GM23248 (cell line): ENCODE data around the gene RAMAC. TPM values are rescaled to one million over a fixed set of nuclear protein-coding genes. Genes with fewer than 3 reads are reported as not detected.

Source experiments
- DNase-seq: peaks from one replicate; pipeline ENCODE4 v3.0.0-alpha.2; 2015
- H2AFZ ChIP-seq: fragments of 200-600 bp; sonication (generic); 2 replicates; pipeline ENCODE4 v1.6.1; 2016; ENCODE audit warnings: antibody characterized with exemption
- H3F3A ChIP-seq: fragments of 200-600 bp; sonication (generic); 2 replicates; pipeline ENCODE4 v1.6.1; 2016; ENCODE audit warnings: mild to moderate bottlenecking, antibody characterized with exemption, mixed run types; ENCODE audit not compliant: insufficient read depth
- H3K27ac ChIP-seq: fragments of 200-600 bp; sonication (generic); 2 replicates; pipeline ENCODE4 v1.5.1; 2016; ENCODE audit warnings: mild to moderate bottlenecking
- H3K27me3 ChIP-seq: fragments of 200-600 bp; sonication (generic); replicated peaks from 2 replicates; pipeline ENCODE4 v1.6.1; 2016; ENCODE audit warnings: mild to moderate bottlenecking; ENCODE audit not compliant: insufficient read depth
- H3K36me3 ChIP-seq: fragments of 200-600 bp; sonication (generic); 2 replicates; pipeline ENCODE4 v1.6.1; 2016; ENCODE audit warnings: low read depth, mild to moderate bottlenecking
- H3K4me1 ChIP-seq: fragments of 200-600 bp; sonication (generic); 2 replicates; pipeline ENCODE4 v1.6.1; 2016; ENCODE audit warnings: mild to moderate bottlenecking; ENCODE audit not compliant: insufficient read depth
- H3K4me2 ChIP-seq: fragments of 200-600 bp; sonication (generic); one replicate; pipeline ENCODE4 v1.6.1; 2016; ENCODE audit warnings: mild to moderate bottlenecking; ENCODE audit not compliant: unreplicated experiment
- H3K4me3 ChIP-seq: fragments of 200-600 bp; sonication (generic); 2 replicates; pipeline ENCODE4 v1.5.1; 2016; ENCODE audit warnings: mild to moderate bottlenecking
- H3K79me2 ChIP-seq: fragments of 200-600 bp; sonication (generic); 2 replicates; pipeline ENCODE4 v1.6.1; 2016; ENCODE audit warnings: mild to moderate bottlenecking; ENCODE audit not compliant: insufficient read depth
- H3K9ac ChIP-seq: fragments of 200-600 bp; sonication (generic); 2 replicates; pipeline ENCODE4 v1.6.1; 2016; ENCODE audit warnings: mild to moderate bottlenecking
- H3K9me2 ChIP-seq: fragments of 200-600 bp; sonication (generic); 2 replicates; pipeline ENCODE4 v1.6.1; 2016; ENCODE audit warnings: mixed run types, mild to moderate bottlenecking, moderate library complexity; ENCODE audit not compliant: insufficient read depth
- H3K9me3 ChIP-seq: fragments of 200-600 bp; sonication (generic); one replicate; pipeline ENCODE4 v1.6.1; 2017; ENCODE audit warnings: low read depth
- H4K20me1 ChIP-seq: fragments of 200-600 bp; sonication (generic); 2 replicates; pipeline ENCODE4 v1.6.0; 2016; ENCODE audit not compliant: insufficient read depth
- EZH2 ChIP-seq: fragments of 200-600 bp; sonication (generic); IDR thresholded peaks from 2 replicates; pipeline ENCODE4 v1.6.1; 2018; ENCODE audit warnings: antibody characterized with exemption, mild to moderate bottlenecking; ENCODE audit not compliant: insufficient read depth, poor library complexity, severe bottlenecking
- EZH2phosphoT487 ChIP-seq: fragments of 200-600 bp; sonication (generic); IDR thresholded peaks from 2 replicates; pipeline ENCODE4 v1.6.1; 2018; ENCODE audit warnings: antibody characterized with exemption, moderate library complexity, mild to moderate bottlenecking, low read depth; ENCODE audit not compliant: insufficient read depth
- WGBS, 2 experiments: methylation state at CpG; one replicate each; pipeline ENCODE4 v1.1.6; 2015 to 2017; ENCODE audit warnings: low lambda C conversion rate in 2 of 2, low coverage in 1 of 2; ENCODE audit errors: missing lambda C conversion rate in 2 of 2; 5-methylcytosine and 5-hydroxymethylcytosine counted together
- in situ Hi-C: fragments of 300-500 bp; cut with MboI; formaldehyde crosslinking; loops from 2 replicates; pipeline ENCODE4 v1.15.0; 2020
- polyA plus RNA-seq: library from polyadenylated mRNA; unstranded; fragments of >200 nt; fragmentation: Nextera tagmentation; extraction: Ambion mirVana; gene quantifications from 2 replicates; pipeline ENCODE4 v1.2.1, GENCODE V29; 2016
- total RNA-seq: library from RNA; depleted of rRNA; stranded (reverse); fragments of >200 nt; shearing (Covaris generic); gene quantifications from 2 replicates; pipeline ENCODE4 v1.2.3, GENCODE V29; 2014

RAMAC gene
- total and polyA plus RNA-seq, 2 experiments from 2014 or later: 23.9 to 40.2 TPM

DNA sequence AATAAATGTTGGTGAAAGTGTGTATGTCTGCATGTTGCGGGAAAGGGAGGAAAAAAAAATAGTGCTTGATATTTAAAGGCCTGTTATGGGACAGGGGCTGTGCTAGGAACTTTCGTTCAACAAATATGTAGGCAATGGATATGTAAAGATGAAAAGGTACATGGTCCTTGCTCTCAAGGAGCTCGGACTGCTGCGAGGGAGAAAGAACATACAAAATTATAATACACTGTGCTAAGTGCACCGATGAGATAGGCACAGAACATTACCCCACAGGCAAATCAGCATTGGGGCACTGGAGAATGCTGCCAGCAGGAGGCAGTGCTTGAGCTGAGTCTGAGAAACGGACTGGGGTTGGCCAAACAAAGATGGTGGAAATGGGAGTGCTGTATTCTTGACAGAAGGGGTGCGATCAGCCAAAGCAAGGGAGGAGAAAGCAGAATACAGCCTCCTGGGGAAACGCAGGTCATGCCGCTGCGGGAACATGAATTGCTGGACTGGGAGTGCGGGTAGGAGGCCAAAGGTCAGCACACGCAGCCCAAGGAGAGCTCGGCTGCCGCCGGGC, 24.8 kb downstream of the RAMAC start:
- peaks cover 21% of the 10 kb centered on the region for H3K4me1 ChIP-seq
- peaks cover 14% of the 10 kb centered on the region; the same call in 1 of the 2 replicates for H3K36me3 ChIP-seq
- in situ Hi-C loops: loop anchor here (25.0 kb wide), 1 partner anchor 473 kb away; the partner anchor contains the start of gene RPS17
- peak; percentile 89 for DNase-seq
- H4K20me1 ChIP-seq: no peaks in the 10 kb centered on the region
- H3K4me3 ChIP-seq: peak overlapping the region; percentile 86
- peak overlapping the region; percentile 92 for H2AFZ ChIP-seq
- 14 to 16% methylated on average over 15 of the region's 15 CpGs for WGBS, 2 experiments
- H3K9me2 ChIP-seq: no peaks in the 10 kb centered on the region
- peaks cover 22% of the 10 kb centered on the region for H3K79me2 ChIP-seq
- peak overlapping the region; percentile 91 for H3K4me2 ChIP-seq
- no peaks in the 10 kb centered on the region for H3K27me3 ChIP-seq
- peaks cover 13% of the 10 kb centered on the region for H3F3A ChIP-seq
- peak overlapping the region; percentile 84 for H3K9ac ChIP-seq
- no peak for TF ChIP-seq EZH2
- TF ChIP-seq EZH2phosphoT487: no peak
- H3K9me3 ChIP-seq: no peaks in the 10 kb centered on the region
- H3K27ac ChIP-seq: peak overlapping the region; percentile 55

DNA sequence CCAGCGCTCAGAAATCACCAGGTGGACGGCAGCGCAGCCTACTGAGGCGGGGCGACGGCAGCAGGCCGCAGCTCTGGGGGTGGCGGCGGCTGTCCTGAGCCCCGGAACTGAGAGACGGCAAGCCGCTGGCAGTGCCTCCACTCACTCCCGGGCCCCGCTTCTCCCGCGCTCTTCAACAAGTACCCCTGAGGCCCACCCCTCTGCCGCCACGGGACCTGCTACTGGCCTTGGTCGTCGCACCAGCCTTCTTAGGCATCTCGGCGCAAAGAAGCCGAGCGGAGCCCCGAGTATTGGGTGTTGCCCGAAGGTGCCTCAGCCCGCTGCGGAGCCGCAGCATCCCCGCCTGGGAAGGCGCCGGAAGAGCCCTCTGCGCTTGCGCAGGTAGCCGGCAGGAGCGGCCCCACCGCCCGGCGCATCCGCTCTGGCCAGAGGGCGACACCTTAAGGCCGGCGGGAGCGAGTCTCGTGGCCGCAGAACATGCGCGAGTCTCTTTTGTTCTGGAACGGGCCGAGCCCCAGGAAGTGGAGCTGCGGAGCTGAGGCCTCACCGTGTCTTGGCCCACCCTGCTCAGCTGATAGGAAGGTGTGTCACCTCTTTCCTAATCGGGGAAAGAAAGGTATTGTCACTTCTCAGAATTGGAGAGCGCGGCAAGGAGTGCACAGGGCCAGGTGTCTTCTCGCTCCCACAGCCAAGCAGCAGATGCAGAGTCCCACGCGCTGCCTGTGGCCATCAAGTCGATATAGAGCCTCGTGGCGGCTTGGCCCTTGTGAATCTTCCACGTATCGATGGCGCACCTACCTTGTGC, 25.5 kb downstream of the RAMAC start, which contains the start of gene C15orf40:
Gene C15orf40 (minus strand): TSS at position 369 of the 805 bp plus-strand sequence. CDS start 32 bp downstream, at position 337.
- Histone ChIP-seq H4K20me1 (no peaks in the 10 kb centered on the region), H3K36me3 (peaks cover 13% of the 10 kb centered on the region; the same call in 1 of the 2 replicates), H3K79me2 (peaks cover 22% of the 10 kb centered on the region), H2AFZ (peak within 1 kb of the TSS; percentile 92), H3K9ac (peak within 1 kb of the TSS; percentile 84), H3K4me1 (peaks cover 21% of the 10 kb centered on the region), H3K27me3 (no peaks in the 10 kb centered on the region), H3K4me2 (peak within 1 kb of the TSS; percentile 91), H3K9me2 (no peaks in the 10 kb centered on the region), H3K27ac (peak within 1 kb of the TSS; percentile 55), H3F3A (peaks cover 13% of the 10 kb centered on the region), H3K4me3 (peak within 1 kb of the TSS; percentile 86), H3K9me3 (no peaks in the 10 kb centered on the region)
- in situ Hi-C loops: loop anchor here (25.0 kb wide), 1 partner anchor 474 kb away; the partner anchor contains the start of gene RPS17
- WGBS, 2 experiments: 0 to 1% methylated on average over 48 to 63 of the region's 64 CpGs
- peak; percentile 97 for DNase-seq
- TF ChIP-seq EZH2 (no peak), EZH2phosphoT487 (no peak)

GRCh38 chr15:83012076-83012426, 26.0 kb downstream of the RAMAC start:
- Histone ChIP-seq H3K9me2 (no peaks in the 10 kb centered on the region), H3K27me3 (no peaks in the 10 kb centered on the region), H3K9ac (peak overlapping the region; percentile 84), H3K27ac (peak overlapping the region; percentile 55), H3K4me1 (peaks cover 21% of the 10 kb centered on the region), H3K79me2 (peaks cover 22% of the 10 kb centered on the region), H3F3A (peaks cover 13% of the 10 kb centered on the region), H3K4me3 (peak overlapping the region; percentile 86), H3K36me3 (peaks cover 12% of the 10 kb centered on the region; the same call in 1 of the 2 replicates), H2AFZ (peak overlapping the region; percentile 92), H4K20me1 (no peaks in the 10 kb centered on the region), H3K4me2 (peak overlapping the region; percentile 91), H3K9me3 (no peaks in the 10 kb centered on the region)
- DNase-seq: peak; percentile 62
- WGBS, 2 experiments: 11 to 15% methylated on average over 9 of the region's 9 CpGs
- TF ChIP-seq EZH2phosphoT487 (no peak), EZH2 (no peak)
- in situ Hi-C loops: loop anchor here (25.0 kb wide), 1 partner anchor 475 kb away; the partner anchor contains the start of gene RPS17

DNA sequence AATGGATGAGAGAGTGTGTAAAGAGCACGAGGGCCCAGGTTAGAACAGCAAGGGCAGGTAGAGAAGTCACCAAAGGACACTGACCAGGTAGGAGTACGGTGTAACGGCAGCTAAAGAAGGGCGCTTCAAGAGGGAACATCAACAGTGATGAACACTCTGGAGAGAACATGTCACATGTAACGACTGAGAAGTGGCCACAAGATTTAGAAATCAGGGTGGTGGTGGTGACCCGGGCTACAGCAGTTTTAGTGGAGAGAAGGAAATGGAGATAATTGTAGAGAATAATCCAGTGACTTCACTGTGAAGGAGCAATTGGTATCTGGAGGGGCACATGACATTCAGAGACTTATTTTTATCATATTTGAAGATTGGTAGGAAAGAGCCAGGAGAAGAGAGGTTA, 26.6 kb downstream of the RAMAC start:
- no peak for DNase-seq
- in situ Hi-C loops: loop anchor here (25.0 kb wide), 1 partner anchor 475 kb away; the partner anchor contains the start of gene RPS17
- H3K79me2 ChIP-seq: peaks cover 27% of the 10 kb centered on the region
- no peaks in the 10 kb centered on the region for H3K9me3 ChIP-seq
- H4K20me1 ChIP-seq: no peaks in the 10 kb centered on the region
- TF ChIP-seq EZH2 (no peak), EZH2phosphoT487 (no peak)
- H3K27me3 ChIP-seq: no peaks in the 10 kb centered on the region
- WGBS, 2 experiments: 96 to 99% methylated on average over 6 of the region's 6 CpGs
- H3F3A ChIP-seq: peaks cover 16% of the 10 kb centered on the region
- peak overlapping the region; percentile 86 for H3K4me3 ChIP-seq
- H3K4me2 ChIP-seq: peak overlapping the region; percentile 91
- H3K27ac ChIP-seq: peak overlapping the region; percentile 55
- no peaks in the 10 kb centered on the region for H3K9me2 ChIP-seq
- H3K9ac ChIP-seq: peak overlapping the region; percentile 84
- peaks cover 21% of the 10 kb centered on the region for H3K4me1 ChIP-seq
- peaks cover 12% of the 10 kb centered on the region for H3K36me3 ChIP-seq
- peak overlapping the region; percentile 92 for H2AFZ ChIP-seq
